K562 (cell line): Measurements from ENCODE around the gene BGN. TPM values are rescaled to one million over a fixed set of nuclear protein-coding genes. Genes with fewer than 3 reads are reported as not detected.

Source experiments
- FOXP4 ChIP-seq: sonication (generic); formaldehyde crosslinking; IDR thresholded peaks from 2 replicates; pipeline ENCODE4 v1.8.0; 2022; ENCODE audit warnings: mild to moderate bottlenecking, missing genetic modification reagents, borderline replicate concordance
- MCM3 ChIP-seq: fragments of 450-650 bp; IDR thresholded peaks from 2 replicates; pipeline ENCODE4 v1.6.1; 2016
- PRMT5 ChIP-seq: sonication (generic); formaldehyde crosslinking; IDR thresholded peaks from 2 replicates; pipeline ENCODE4 v1.5.0; 2020; ENCODE audit warnings: missing genetic modification reagents
- THAP7 ChIP-seq: fragments of 250-450 bp; sonication (Bioruptor Pico); IDR thresholded peaks from 2 replicates; pipeline ENCODE4 v1.5.0; 2021
- ZNF140 ChIP-seq: fragments of 250-450 bp; sonication (Bioruptor Pico); IDR thresholded peaks from 2 replicates; pipeline ENCODE4 v1.8.0; 2021; ENCODE audit warnings: moderate library complexity, mild to moderate bottlenecking, inconsistent platforms
- ZNF407 ChIP-seq: fragments of 450-650 bp; IDR thresholded peaks from 2 replicates; pipeline ENCODE4 v1.6.1; 2016; ENCODE audit warnings: low read depth
- polyA plus RNA-seq, 8 experiments: library from polyadenylated mRNA; depleted of rRNA in 4 of 8; stranded (reverse) in 5 of 8; unstranded in 3 of 8; fragments of >200 nt; fragmentation: Nextera tagmentation in 2 of 8; fragmentation: Illumina TruSeq in 1 of 8; extraction: Ambion mirVana in 2 of 8; extraction: Trizol in 1 of 8; gene quantifications; 2 replicates each; pipeline versions ENCODE4 v1.2.1 to v1.2.3, GENCODE V29; 2011 to 2014; ENCODE audit warnings: inconsistent platforms in 1 of 8, missing spikeins in 1 of 8
- total RNA-seq, 7 experiments: library from RNA; depleted of rRNA in 6 of 7; stranded (reverse); fragments of >200 nt in 6 of 7; fragmentation: Illumina TruSeq in 2 of 7; extraction: Trizol in 2 of 7; gene quantifications; 2 replicates each; pipeline versions ENCODE4 v1.2.1 to v1.2.3, GENCODE V29; 2011 to 2021; ENCODE audit warnings: low replicate concordance in 1 of 7

Gene BGN
- total and polyA plus RNA-seq, 9 of the 15 experiments (the other 6 are each of a cell fraction or from before 2014, with no cell fraction given) = 0.11 TPM; not detected in 8

- TF ChIP-seq ZNF407 (no peak), ZNF140 (CRISPR knock-in tag) (no peak), PRMT5 (CRISPR knock-in tag) (no peak), THAP7 (CRISPR knock-in tag) (no peak), FOXP4 (CRISPR knock-in tag) (no peak), MCM3 (no peak)
Observed at GRCh38 chrX:153475271-153475670, 19.5 kb upstream of the BGN start (continued).
